ENCODE data around the gene DCST1. TPM values are rescaled to one million over a fixed set of nuclear protein-coding genes. Genes with fewer than 3 reads are reported as not detected.

DCST1 gene
- total and polyA plus RNA-seq, 2 of the 13 experiments (the other 11 are each of a cell fraction or from before 2014, with no cell fraction given), result 0.04 TPM; not detected in 1

GRCh38 chr1:155070721-155071569 lies 37.3 kb downstream of the DCST1 start (continued):
- 0 out of 2 replicates have a peak, but pooled peaks have one; percentile 19 for TF ChIP-seq ZGPAT (CRISPR knock-in tag; IDR thresholded peaks at IDR 0.05)
- 0 out of 2 replicates have a peak, but pooled peaks have one; percentile 65 for TF ChIP-seq ZSCAN31 (CRISPR knock-in tag; IDR thresholded peaks at IDR 0.05; ENCODE audit: low read depth)
- peak; percentile 41; the same call in 1 of the 2 replicates for TF ChIP-seq KAT8 (CRISPR knock-in tag; IDR thresholded peaks at IDR 0.05)
- peak; percentile 88 for TF ChIP-seq AKAP8 (CRISPR knock-in tag; IDR thresholded peaks at IDR 0.05)
- peak; percentile 89; the same call in 1 of the 2 replicates for TF ChIP-seq KDM2A (CRISPR knock-in tag; IDR thresholded peaks at IDR 0.05; ENCODE audit: borderline replicate concordance, low read depth)
- TF ChIP-seq SMAD3 (CRISPR knock-in tag; IDR thresholded peaks at IDR 0.05), result no peak
- peak; percentile 43; the same call in 1 of the 2 replicates for TF ChIP-seq NFYB (CRISPR knock-in tag; IDR thresholded peaks at IDR 0.05)
- TF ChIP-seq ZNF160 (CRISPR knock-in tag; IDR thresholded peaks at IDR 0.05), result 0 out of 2 replicates have a peak, but pooled peaks have one; percentile 41
- no peak for TF ChIP-seq TAF15 (IDR thresholded peaks at IDR 0.05; ENCODE audit: low read depth, low read length, poor library complexity, severe bottlenecking)
- 0 out of 2 replicates have a peak, but pooled peaks have one; percentile 34 for TF ChIP-seq EED (CRISPR knock-in tag; IDR thresholded peaks at IDR 0.05)
- no peak for TF ChIP-seq KMT2B (CRISPR knock-in tag; IDR thresholded peaks at IDR 0.05)
- TF ChIP-seq ZNF574 (CRISPR knock-in tag; IDR thresholded peaks at IDR 0.05), result peak; percentile 44; the same call in 1 of the 2 replicates
- TF ChIP-seq PHF21A (CRISPR knock-in tag; IDR thresholded peaks at IDR 0.05), result no peak
- TF ChIP-seq RFX1 (IDR thresholded peaks at IDR 0.05), result peak; percentile 66
- TF ChIP-seq ZNF614 (CRISPR knock-in tag; IDR thresholded peaks at IDR 0.05; ENCODE audit: borderline replicate concordance), result 0 out of 2 replicates have a peak, but pooled peaks have one; percentile 27
- no peak for TF ChIP-seq ZNF282 (IDR thresholded peaks at IDR 0.05; ENCODE audit: partially characterized antibody)
- TF ChIP-seq U2AF1 (optimal IDR thresholded peaks at IDR 0.05; ENCODE audit: low read depth, low read length), result no peak
- no peak for TF ChIP-seq ZFP36L2 (CRISPR knock-in tag; IDR thresholded peaks at IDR 0.05)
- TF ChIP-seq ARHGAP35 (CRISPR knock-in tag; IDR thresholded peaks at IDR 0.05; ENCODE audit: borderline replicate concordance), result no peak
- 0 out of 4 replicates have a peak, but pooled peaks of 1 of the 2 experiments have one; percentile 19 for TF ChIP-seq KLF16 (CRISPR knock-in tag; IDR thresholded peaks at IDR 0.05)
- TF ChIP-seq ZNF776 (CRISPR knock-in tag; IDR thresholded peaks at IDR 0.05), result 0 out of 2 replicates have a peak, but pooled peaks have one; percentile 62
- TF ChIP-seq ZNF724P (CRISPR knock-in tag; IDR thresholded peaks at IDR 0.05; ENCODE audit: borderline replicate concordance), result no peak
- TF ChIP-seq NR1H2 (CRISPR knock-in tag; IDR thresholded peaks at IDR 0.05; ENCODE audit: borderline replicate concordance, low read depth), result no peak
- TF ChIP-seq KLF12 (CRISPR knock-in tag; IDR thresholded peaks at IDR 0.05; ENCODE audit: borderline replicate concordance), result 0 out of 2 replicates have a peak, but pooled peaks have one; percentile 53
- TF ChIP-seq MTF2 (CRISPR knock-in tag; IDR thresholded peaks at IDR 0.05; ENCODE audit: borderline replicate concordance), result no peak
- TF ChIP-seq ZNF382 (CRISPR knock-in tag; IDR thresholded peaks at IDR 0.05; ENCODE audit: borderline replicate concordance), result no peak
- no peak for TF ChIP-seq ZNF570 (CRISPR knock-in tag; IDR thresholded peaks at IDR 0.05; ENCODE audit: borderline replicate concordance)
